Pancreas (tissue), 10 donors: ENCODE measurements around the gene SELENOI. TPM values are rescaled to one million over a fixed set of nuclear protein-coding genes. Genes with fewer than 3 reads are reported as not detected.
"Not testable (repeated sequence)": the region's sequence is repeated elsewhere in the genome, so short reads cannot be mapped to it uniquely, and the experiment has no call there.

Experiments
- ATAC-seq, 4 donors: fragments of 200-7000 bp; cut with Tn5 transposase; one replicate each; pipeline versions ENCODE4 v1.8.0 to v1.9.1; 2020; ENCODE audit warnings: mild to moderate bottlenecking in 4 of 4, moderate library complexity in 4 of 4
- DNase-seq, 6 donors: peaks; one replicate each; pipeline ENCODE4 v3.0.0-alpha.2; 2020
- FAIRE-seq: peaks from 2 replicates; lab custom pipeline; 2012; peaks lifted over from hg19 to GRCh38; lab: Jason Lieb, UNC
- H3K27ac ChIP-seq, 4 donors: fragments of 200-600 bp; sonication (generic); 1 replicate in 3 of 4; 2 replicates in 1 of 4; pipeline versions ENCODE4 v1.5.0 to v1.8.0; 2020
- H3K27me3 ChIP-seq, 4 donors: fragments of 200-600 bp; one replicate each; pipeline ENCODE4 v1.8.0; 2021
- H3K36me3 ChIP-seq, 3 donors: fragments of 200-600 bp; sonication (generic) in 1 of 3; one replicate each; pipeline versions ENCODE4 v1.5.0 to v1.8.0; 2020 to 2021
- H3K4me1 ChIP-seq, 3 donors: fragments of 200-600 bp; one replicate each; pipeline ENCODE4 v1.8.0; 2021
- H3K4me3 ChIP-seq, 4 donors: fragments of 200-600 bp; sonication (generic) in 2 of 4; one replicate each; pipeline versions ENCODE4 v1.5.0 to v1.8.0; 2020 to 2021
- H3K9me3 ChIP-seq, 4 donors: fragments of 200-600 bp; one replicate each; pipeline ENCODE4 v1.8.0; 2021
- WGBS, 2 donors: extraction: QIAGEN DNeasy Blood & Tissue Kit; methylation state at CpG; one replicate each; pipeline ENCODE4 v1.1.7; 2013; 5-methylcytosine and 5-hydroxymethylcytosine counted together
- intact Hi-C, 3 donors: fragments of 100-400 bp; cut with DNase I; formaldehyde crosslinking; loops; one replicate each; pipeline versions ENCODE4 v1.11.1 to v1.14.2; 2022
- polyA plus RNA-seq, 2 donors: library from polyadenylated mRNA; stranded (reverse); fragments of 200-250 nt; gene quantifications; one replicate each; pipeline ENCODE4 v1.2.3, GENCODE V29; 2013
- total RNA-seq, 6 donors: library from RNA; stranded (reverse); fragmentation: NEBNext Ultra II Directional in 4 of 6; extraction: Animal tissue kit (Norgen Biotek cat#: 25700) in 4 of 6; gene quantifications; one replicate each; pipeline versions ENCODE4 v1.2.1 to v1.2.4, GENCODE V29; 2021 to 2023
- TF ChIP-seq, protein P1 (sequence below), 4 donors: fragments of 200-600 bp; sonication (generic) in 3 of 4; IDR thresholded peaks; one replicate each; pipeline versions ENCODE4 v1.5.0 to v1.8.0; 2021; ENCODE audit warnings: antibody characterized with exemption in 4 of 4
- donor health status: healthy with polysubstance abuse.
- donor health status: DM: no; HTN: no; CAD: no; lungs with moderate emphysema.
- donor health status: DM: no; HTN: no; CAD: no.
- donor health status: control.
- donor health status: control.
- donor health status: Bipolar disorder and iron deficiency.
- donor health status: DM: yes; HTN: yes; CAD: no.
- donor health status: DM: no; HTN: no; CAD: no.
- donor health status: DM: no; HTN: no; CAD: no.
- donor health status: DM: yes; HTN: yes; CAD: no.

SELENOI gene
- total and polyA plus RNA-seq, 8 donors, result 1.9 to 16.5 (median 12.3) TPM

DNA sequence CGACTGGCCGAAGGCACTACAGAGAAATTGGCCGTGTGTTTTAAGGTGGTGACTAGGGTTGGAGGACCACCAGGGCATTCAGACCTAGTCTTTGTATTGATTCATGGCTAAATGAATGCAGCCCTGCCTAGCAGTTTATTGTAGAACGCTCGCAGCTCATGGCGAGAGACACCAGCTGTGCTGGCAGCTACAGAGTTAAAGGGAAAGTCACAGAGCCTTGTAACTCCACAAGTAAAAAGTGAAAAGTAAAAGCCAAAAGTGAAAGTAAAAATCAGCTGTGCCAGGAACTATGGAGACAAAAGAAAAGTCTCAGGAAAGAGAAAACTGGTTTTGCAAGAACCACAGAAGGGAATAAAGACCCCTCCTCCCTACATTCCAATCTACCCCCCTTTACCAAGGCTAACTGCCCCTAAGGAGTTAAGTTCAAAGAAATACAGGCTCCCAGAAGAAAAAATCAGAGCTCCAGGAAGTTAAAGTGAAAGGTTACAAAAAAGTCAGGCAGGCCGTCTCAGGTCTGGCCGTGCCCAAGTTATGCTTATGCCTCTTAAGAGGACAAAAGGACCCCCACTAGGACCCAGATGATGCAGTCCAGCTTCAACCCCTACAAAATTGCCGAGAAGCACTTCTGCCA lies 46.4 kb upstream of the SELENOI start:
- no peaks in the 10 kb centered on the region for H3K36me3 ChIP-seq
- TF ChIP-seq, protein P1, sequence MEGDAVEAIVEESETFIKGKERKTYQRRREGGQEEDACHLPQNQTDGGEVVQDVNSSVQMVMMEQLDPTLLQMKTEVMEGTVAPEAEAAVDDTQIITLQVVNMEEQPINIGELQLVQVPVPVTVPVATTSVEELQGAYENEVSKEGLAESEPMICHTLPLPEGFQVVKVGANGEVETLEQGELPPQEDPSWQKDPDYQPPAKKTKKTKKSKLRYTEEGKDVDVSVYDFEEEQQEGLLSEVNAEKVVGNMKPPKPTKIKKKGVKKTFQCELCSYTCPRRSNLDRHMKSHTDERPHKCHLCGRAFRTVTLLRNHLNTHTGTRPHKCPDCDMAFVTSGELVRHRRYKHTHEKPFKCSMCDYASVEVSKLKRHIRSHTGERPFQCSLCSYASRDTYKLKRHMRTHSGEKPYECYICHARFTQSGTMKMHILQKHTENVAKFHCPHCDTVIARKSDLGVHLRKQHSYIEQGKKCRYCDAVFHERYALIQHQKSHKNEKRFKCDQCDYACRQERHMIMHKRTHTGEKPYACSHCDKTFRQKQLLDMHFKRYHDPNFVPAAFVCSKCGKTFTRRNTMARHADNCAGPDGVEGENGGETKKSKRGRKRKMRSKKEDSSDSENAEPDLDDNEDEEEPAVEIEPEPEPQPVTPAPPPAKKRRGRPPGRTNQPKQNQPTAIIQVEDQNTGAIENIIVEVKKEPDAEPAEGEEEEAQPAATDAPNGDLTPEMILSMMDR (IDR thresholded peaks at IDR 0.05), result no peak
- peak in 3 of 6 donors; percentile 24 to 45 (median 44) for DNase-seq
- no peak for FAIRE-seq
- WGBS, 2 donors, result 0 to 2% methylated on average over 9 of the region's 9 CpGs
- peak overlapping the region; percentile 8 to 56 (median 34) for H3K4me3 ChIP-seq
- ATAC-seq, result peak; percentile 73 to 87 (median 80)
- intact Hi-C loops, result no loop called here
- peaks cover 0 to 4% (median 0%) of the 10 kb centered on the region in 3 donors for H3K4me1 ChIP-seq
- no peaks in the 10 kb centered on the region for H3K9me3 ChIP-seq
- peak overlapping the region; percentile 35 to 89 (median 70) for H3K27ac ChIP-seq
- no peaks in the 10 kb centered on the region for H3K27me3 ChIP-seq

DNA sequence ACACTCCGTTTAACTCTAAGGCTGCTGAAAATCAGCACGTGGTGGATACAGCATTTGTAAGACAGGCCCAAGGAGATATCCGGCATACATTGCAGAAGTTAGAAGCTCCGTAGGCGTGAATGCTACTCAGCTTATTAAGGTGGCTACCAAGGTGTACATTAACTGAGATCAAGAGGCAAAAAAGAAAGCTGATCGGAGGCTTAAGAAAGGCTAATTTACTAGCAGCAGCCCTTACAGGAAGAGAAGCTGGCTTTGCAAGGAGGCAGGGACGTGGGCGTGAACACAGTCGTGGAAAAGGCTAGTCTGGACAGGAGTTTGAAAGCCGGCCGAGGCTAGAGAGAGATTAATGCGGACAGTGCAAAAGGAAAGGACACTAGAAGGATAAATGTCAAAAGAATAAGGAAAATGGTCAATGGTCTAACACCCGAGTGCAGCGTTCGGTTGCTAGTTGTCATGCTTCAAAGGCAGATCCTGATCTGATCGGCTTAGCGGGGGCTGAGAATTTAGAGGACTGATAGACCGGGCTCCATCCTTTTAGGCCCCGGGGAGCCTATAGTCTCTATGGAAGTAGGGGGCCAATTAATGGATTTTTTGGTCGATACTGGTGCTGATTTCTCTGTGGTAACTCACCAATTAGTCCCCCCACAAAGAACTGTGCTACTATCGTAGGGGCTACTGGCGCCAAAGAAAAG lies 45.6 kb upstream of the SELENOI start:
- ATAC-seq (peak in 3 of 4 donors; percentile 31 to 56 (median 49)), FAIRE-seq (no peak), DNase-seq (peak in 1 of 6 donors; percentile 41)
- Histone ChIP-seq H3K27me3 (no peaks in the 10 kb centered on the region), H3K36me3 (no peaks in the 10 kb centered on the region), H3K4me1 (peaks cover 0 to 4% (median 0%) of the 10 kb centered on the region in 3 donors), H3K9me3 (no peaks in the 10 kb centered on the region), H3K27ac (peak overlapping the region in 3 of 4 donors; percentile 65 to 89 (median 74)), H3K4me3 (peak overlapping the region in 3 of 4 donors; percentile 28 to 56 (median 39))
- TF ChIP-seq, protein P1 (IDR thresholded peaks at IDR 0.05), result no peak
- WGBS, 2 donors, result 39 to 42% methylated on average over 22 of the region's 22 CpGs
- intact Hi-C loops, result no loop called here

DNA sequence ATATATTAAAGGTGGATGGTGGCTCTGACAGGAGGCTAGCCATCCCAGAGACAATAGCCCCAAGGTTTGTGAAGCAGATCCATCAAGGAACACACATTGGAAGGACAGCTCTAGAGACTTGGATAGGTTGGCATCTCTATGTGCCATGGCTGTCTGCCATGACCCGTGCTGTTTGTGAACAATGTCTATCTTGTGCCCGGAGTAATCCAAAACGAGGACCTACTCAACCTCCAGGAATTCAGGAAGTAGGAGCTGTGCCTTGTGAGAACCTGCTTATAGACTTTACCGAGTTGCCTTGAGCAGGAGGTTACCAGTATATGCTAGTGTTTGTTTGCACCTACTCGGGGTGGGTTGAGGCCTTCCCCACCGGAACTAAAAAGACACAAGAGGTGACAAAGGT lies 43.1 kb upstream of the SELENOI start:
- H3K27me3 ChIP-seq, result no peaks in the 10 kb centered on the region
- no peak overlapping the region for H3K4me3 ChIP-seq
- TF ChIP-seq, protein P1 (IDR thresholded peaks at IDR 0.05), result no peak
- no peak for ATAC-seq
- FAIRE-seq, result no peak
- H3K36me3 ChIP-seq, result no peaks in the 10 kb centered on the region
- H3K9me3 ChIP-seq, result no peaks in the 10 kb centered on the region
- WGBS, 2 donors, result 55 to 66% methylated on average over 6 of the region's 6 CpGs
- no peak overlapping the region for H3K27ac ChIP-seq
- intact Hi-C loops, result no loop called here
- H3K4me1 ChIP-seq, result peaks cover 0 to 4% (median 0%) of the 10 kb centered on the region in 3 donors
- no peak for DNase-seq

DNA sequence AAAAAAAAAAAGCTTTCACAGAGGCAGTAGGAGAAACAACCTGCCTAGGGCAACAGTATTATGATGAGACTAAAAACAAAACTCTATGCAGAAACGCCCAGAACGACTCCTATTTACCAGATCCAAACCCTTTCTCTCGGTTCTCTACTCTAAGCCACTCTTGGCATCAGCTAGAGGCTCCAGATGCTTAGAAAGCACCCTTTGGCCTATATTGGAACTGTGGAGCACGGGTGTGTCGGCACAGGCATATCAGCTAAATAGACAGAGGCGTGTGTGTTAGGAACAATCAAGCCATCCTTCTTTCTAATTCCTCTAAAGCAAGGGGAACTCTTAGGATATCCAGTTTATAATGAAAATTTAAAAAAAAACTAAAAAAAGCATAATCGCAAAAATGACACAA lies 40.8 kb upstream of the SELENOI start:
- FAIRE-seq, intact Hi-C loops, H3K9me3 ChIP-seq, H3K4me3 ChIP-seq, ATAC-seq, DNase-seq, H3K4me1 ChIP-seq, H3K36me3 ChIP-seq, H3K27ac ChIP-seq, H3K27me3 ChIP-seq: not testable (repeated sequence)
- WGBS, 2 donors, result 74 to 82% methylated on average over 7 of the region's 7 CpGs

DNA sequence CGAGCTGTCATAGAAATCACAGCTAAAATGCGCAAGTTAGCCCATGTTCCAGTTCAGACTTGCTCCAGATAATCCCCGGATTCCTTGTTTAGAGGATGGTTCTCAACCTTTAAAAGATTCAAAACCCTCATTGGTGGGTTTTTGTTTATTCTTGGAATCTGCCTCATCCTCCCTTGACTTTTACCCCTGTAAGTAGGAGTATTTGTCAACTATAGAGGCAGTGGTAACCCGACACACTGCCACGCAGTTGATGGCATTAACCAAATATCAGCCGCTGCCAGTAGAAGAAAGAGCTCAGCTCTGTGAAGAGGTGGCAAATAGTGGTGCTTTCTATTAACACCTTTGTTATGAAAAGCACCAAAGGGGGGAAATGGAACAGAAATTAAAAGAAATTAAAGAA lies 40.4 kb upstream of the SELENOI start:
- 79 to 83% methylated on average over 6 of the region's 6 CpGs for WGBS, 2 donors
- no peak for DNase-seq
- no peak overlapping the region for H3K27ac ChIP-seq

More for the DNA sequence above, 40.4 kb upstream of the SELENOI start:
- TF ChIP-seq, protein P1 (IDR thresholded peaks at IDR 0.05), result no peak
- FAIRE-seq (no peak), ATAC-seq (no peak)
- no peaks in the 10 kb centered on the region for H3K27me3 ChIP-seq
- H3K4me1 ChIP-seq, result peaks cover 0 to 3% (median 0%) of the 10 kb centered on the region in 3 donors
- intact Hi-C loops, result no loop called here
- H3K4me3 ChIP-seq, result no peak overlapping the region
- H3K9me3 ChIP-seq, result no peaks in the 10 kb centered on the region
- no peaks in the 10 kb centered on the region for H3K36me3 ChIP-seq
